ENCODE measurements around the gene GXYLT2.

DNA sequence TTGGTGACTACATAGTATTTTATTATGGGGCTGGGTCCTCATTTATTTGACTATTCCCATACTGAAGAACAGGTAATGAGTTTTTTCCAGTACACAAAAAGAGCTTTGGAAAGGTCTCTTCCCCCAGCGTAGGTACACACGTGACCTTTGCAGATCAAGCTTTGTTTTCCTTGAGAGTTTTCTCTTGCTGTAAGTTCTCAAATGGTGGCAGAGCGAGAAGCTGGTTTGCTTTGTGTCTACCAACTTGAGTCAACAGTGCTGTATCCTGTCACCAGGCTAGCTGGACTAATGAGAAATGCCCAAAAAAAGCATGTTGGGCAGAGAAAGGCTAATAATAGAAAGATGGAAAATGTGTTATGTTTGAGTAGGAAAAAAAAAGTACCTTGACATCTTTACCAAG lies 21.7 kb downstream of the GXYLT2 start:
- TF ChIP-seq, protein P1, sequence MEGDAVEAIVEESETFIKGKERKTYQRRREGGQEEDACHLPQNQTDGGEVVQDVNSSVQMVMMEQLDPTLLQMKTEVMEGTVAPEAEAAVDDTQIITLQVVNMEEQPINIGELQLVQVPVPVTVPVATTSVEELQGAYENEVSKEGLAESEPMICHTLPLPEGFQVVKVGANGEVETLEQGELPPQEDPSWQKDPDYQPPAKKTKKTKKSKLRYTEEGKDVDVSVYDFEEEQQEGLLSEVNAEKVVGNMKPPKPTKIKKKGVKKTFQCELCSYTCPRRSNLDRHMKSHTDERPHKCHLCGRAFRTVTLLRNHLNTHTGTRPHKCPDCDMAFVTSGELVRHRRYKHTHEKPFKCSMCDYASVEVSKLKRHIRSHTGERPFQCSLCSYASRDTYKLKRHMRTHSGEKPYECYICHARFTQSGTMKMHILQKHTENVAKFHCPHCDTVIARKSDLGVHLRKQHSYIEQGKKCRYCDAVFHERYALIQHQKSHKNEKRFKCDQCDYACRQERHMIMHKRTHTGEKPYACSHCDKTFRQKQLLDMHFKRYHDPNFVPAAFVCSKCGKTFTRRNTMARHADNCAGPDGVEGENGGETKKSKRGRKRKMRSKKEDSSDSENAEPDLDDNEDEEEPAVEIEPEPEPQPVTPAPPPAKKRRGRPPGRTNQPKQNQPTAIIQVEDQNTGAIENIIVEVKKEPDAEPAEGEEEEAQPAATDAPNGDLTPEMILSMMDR (conservative IDR thresholded peaks at IDR 0.05): no peak
- TF ChIP-seq ZFX (IDR thresholded peaks at IDR 0.05): no peak
